ENCODE measurements around the gene DSTN.
A peak's percentile ranks its signal among the peaks of the same experiment; 100 is the strongest.

DSTN gene

DNA sequence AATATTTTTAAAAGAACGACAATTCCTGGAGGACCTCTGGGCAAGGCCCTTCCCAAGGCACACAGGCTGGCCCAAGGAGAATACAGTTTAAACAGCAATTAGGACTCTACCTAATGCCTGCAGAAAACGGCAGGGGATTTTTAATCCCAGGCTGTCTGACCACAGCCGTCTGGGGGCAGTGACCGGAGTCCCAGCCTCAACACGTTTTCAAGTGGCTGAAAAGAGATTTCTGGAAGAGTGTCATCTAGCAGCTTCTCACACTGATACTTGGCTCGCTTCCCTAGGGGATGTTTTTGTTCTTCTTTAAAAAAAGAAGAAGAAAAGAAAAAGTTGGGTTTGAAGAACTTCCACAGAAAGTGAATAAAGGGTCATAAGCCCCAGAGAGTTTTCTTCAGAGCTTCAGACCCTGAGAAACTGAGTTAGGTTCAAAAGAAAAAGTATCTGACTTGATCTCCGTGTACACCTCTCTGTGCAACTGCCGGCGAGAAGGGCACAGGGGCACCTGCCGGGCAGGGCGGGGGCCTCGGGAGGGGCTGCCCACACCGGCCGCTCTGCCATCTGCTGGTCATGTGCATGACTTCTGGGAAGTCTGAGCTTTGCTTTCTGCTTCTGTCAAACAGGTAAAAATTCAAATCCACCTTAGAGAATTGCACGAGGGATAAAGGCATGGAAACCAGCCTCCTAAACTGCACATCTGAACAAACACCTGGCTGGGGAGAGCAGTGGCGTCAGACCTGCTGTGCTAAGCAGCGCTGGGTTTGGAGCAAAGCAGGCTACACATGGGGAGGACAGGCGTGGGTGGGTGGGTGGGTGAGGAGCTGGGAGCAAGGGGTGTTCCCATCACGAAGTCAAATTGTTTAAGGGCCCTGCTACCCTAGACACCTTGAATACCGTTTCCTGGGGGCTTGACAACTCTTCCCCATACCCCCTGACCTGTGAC is 79.2 kb downstream of the DSTN start:
- Histone ChIP-seq H3K27ac (ENCODE audit: low read depth, low read length) (no peak overlapping the region), H3K4me3 (ENCODE audit: low read depth in 1 of 2, low read length in 2 of 2) (no peak overlapping the region), H3K9me3 (ENCODE audit: control insufficient read depth in 1 of 2, low read length in 2 of 2) (no peaks in the 10 kb centered on the region), H3K36me3 (ENCODE audit: control insufficient read depth in 1 of 2, insufficient read depth in 2 of 2, low read length in 2 of 2) (peaks cover 19 to 25% of the 10 kb centered on the region in 2 donors), H3K27me3 (ENCODE audit: control insufficient read depth in 1 of 2, insufficient read depth in 2 of 2, low read length in 2 of 2) (no peaks in the 10 kb centered on the region), H3K9ac (ENCODE audit: low read depth in 1 of 2, low read length in 2 of 2) (no peak overlapping the region), H3K4me1 (ENCODE audit: control insufficient read depth in 1 of 2, insufficient read depth in 2 of 2, low read length in 2 of 2) (peaks cover 80 to 87% of the 10 kb centered on the region in 2 donors)

DNA sequence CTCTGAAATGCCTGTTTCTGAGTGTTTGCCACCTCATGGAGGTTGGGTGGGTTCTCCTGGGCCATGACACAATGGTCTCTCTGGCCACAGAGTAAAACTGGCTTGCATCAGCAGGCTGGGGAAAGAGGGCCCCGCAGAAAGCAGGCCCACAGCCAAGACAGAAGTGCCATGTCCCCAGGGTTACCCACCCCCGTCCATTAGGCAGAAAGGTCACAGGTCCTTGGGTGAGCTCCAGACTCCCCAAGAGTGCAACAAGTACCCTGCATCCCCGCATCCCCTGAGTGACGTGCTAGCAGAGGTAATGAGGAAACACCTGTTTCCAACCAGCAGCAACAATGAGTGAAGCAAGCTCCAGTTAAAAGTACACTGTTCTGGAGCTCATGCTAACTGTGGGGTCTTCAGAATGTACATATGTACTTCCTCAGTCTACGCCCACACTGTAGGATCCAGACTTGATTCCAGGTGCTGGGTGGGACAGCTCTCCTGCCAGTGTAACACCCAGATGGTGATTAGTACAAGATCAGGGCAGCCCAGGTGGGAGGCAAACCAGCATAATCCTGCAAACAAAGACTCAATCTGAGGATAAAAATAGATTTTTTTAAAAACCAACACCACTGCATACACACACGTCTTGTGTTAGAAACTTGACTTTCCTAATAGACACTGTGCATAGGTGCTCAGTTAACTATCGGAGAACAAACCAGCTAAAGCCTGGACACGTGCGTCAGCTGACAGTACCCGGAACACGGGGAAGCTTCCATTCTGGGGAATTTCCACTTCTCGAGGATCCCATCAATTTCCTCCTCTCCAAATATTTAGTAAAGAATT is 80.6 kb downstream of the DSTN start:
- H3K4me3 ChIP-seq (ENCODE audit: low read depth in 1 of 2, low read length in 2 of 2), result no peak overlapping the region
- peaks cover 65 to 72% of the 10 kb centered on the region in 2 donors for H3K4me1 ChIP-seq (ENCODE audit: control insufficient read depth in 1 of 2, insufficient read depth in 2 of 2, low read length in 2 of 2)
- H3K9me3 ChIP-seq (ENCODE audit: control insufficient read depth in 1 of 2, low read length in 2 of 2), result no peaks in the 10 kb centered on the region
- peaks cover 27 to 36% of the 10 kb centered on the region in 2 donors for H3K36me3 ChIP-seq (ENCODE audit: control insufficient read depth in 1 of 2, insufficient read depth in 2 of 2, low read length in 2 of 2)
- H3K9ac ChIP-seq (ENCODE audit: low read depth in 1 of 2, low read length in 2 of 2), result no peak overlapping the region
- no peak overlapping the region for H3K27ac ChIP-seq (ENCODE audit: low read depth, low read length)
- H3K27me3 ChIP-seq (ENCODE audit: control insufficient read depth in 1 of 2, insufficient read depth in 2 of 2, low read length in 2 of 2), result no peaks in the 10 kb centered on the region

DNA sequence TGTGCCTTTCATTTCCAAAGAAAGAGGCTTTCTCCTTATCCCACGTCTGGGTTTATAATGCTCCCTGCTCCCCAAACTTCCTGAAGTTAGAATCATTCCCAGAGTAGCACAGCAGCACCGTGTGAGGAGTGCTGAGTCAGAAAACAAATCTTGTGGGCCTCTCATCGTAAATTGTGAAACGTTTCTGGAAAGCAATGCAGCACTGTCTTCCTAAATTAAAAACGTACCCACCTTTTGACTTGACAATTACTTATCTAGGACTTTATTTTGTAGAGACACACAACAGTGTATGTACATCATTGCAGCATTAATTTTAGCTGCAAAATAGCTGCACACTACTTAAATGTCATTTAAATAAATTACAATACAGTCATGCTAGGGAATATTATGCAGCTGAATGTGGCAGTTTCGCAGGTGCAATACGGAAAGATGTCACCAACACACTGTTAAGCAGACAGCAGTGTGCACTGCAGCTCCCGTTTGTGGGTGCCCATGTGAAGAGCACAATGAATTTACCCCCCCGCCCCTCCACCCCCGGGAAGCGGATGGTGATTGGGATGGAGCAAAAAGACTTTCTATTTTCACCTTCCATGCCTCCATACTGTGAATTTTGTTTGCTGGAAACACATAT is 81.4 kb downstream of the DSTN start:
- Histone ChIP-seq H3K4me1 (ENCODE audit: control insufficient read depth in 1 of 2, insufficient read depth in 2 of 2, low read length in 2 of 2) (peaks cover 58 to 66% of the 10 kb centered on the region in 2 donors), H3K4me3 (ENCODE audit: low read depth in 1 of 2, low read length in 2 of 2) (no peak overlapping the region), H3K27me3 (ENCODE audit: control insufficient read depth in 1 of 2, insufficient read depth in 2 of 2, low read length in 2 of 2) (no peaks in the 10 kb centered on the region), H3K9me3 (ENCODE audit: control insufficient read depth in 1 of 2, low read length in 2 of 2) (no peaks in the 10 kb centered on the region), H3K36me3 (ENCODE audit: control insufficient read depth in 1 of 2, insufficient read depth in 2 of 2, low read length in 2 of 2) (peaks cover 27 to 42% of the 10 kb centered on the region in 2 donors), H3K9ac (ENCODE audit: low read depth in 1 of 2, low read length in 2 of 2) (no peak overlapping the region), H3K27ac (ENCODE audit: low read depth, low read length) (no peak overlapping the region)

GRCh38 chr20:17651760-17652388 is 82.0 kb downstream of the DSTN start:
- no peaks in the 10 kb centered on the region for H3K9me3 ChIP-seq (ENCODE audit: control insufficient read depth in 1 of 2, low read length in 2 of 2)
- no peaks in the 10 kb centered on the region for H3K27me3 ChIP-seq (ENCODE audit: control insufficient read depth in 1 of 2, insufficient read depth in 2 of 2, low read length in 2 of 2)
- H3K27ac ChIP-seq (ENCODE audit: low read depth, low read length), result no peak overlapping the region
- H3K4me1 ChIP-seq (ENCODE audit: control insufficient read depth in 1 of 2, insufficient read depth in 2 of 2, low read length in 2 of 2), result peaks cover 51 to 59% of the 10 kb centered on the region in 2 donors
- H3K36me3 ChIP-seq (ENCODE audit: control insufficient read depth in 1 of 2, insufficient read depth in 2 of 2, low read length in 2 of 2), result peaks cover 27 to 46% of the 10 kb centered on the region in 2 donors
- H3K9ac ChIP-seq (ENCODE audit: low read depth in 1 of 2, low read length in 2 of 2), result peak overlapping the region in 1 of 2 donors; percentile 10
- H3K4me3 ChIP-seq (ENCODE audit: low read depth in 1 of 2, low read length in 2 of 2), result no peak overlapping the region

DNA sequence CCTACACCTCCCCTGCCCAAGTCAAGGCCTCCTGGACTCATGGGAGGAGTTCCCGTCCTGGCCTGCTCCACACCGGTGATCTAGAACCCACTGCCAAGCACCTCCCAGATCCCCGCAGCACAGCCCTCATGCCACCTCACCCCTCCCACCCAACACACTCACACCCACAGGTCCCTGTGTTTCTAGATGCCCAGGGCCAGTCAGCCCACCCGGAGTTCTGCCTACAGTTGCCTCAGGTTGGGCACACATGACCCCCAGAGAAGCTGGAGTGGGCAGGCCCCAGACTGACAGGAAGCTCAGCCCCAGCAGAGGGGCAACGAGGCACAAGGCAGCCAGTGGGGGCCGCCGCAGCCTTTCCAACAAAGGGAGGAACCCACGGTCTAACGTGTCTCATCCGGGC is 82.5 kb downstream of the DSTN start:
- Histone ChIP-seq H3K4me3 (ENCODE audit: low read depth in 1 of 2, low read length in 2 of 2) (no peak overlapping the region), H3K9ac (ENCODE audit: low read depth in 1 of 2, low read length in 2 of 2) (peak overlapping the region in 1 of 2 donors; percentile 10), H3K27me3 (ENCODE audit: control insufficient read depth in 1 of 2, insufficient read depth in 2 of 2, low read length in 2 of 2) (no peaks in the 10 kb centered on the region), H3K9me3 (ENCODE audit: control insufficient read depth in 1 of 2, low read length in 2 of 2) (no peaks in the 10 kb centered on the region), H3K27ac (ENCODE audit: low read depth, low read length) (no peak overlapping the region), H3K4me1 (ENCODE audit: control insufficient read depth in 1 of 2, insufficient read depth in 2 of 2, low read length in 2 of 2) (peaks cover 46 to 54% of the 10 kb centered on the region in 2 donors), H3K36me3 (ENCODE audit: control insufficient read depth in 1 of 2, insufficient read depth in 2 of 2, low read length in 2 of 2) (peaks cover 27 to 52% of the 10 kb centered on the region in 2 donors)

DNA sequence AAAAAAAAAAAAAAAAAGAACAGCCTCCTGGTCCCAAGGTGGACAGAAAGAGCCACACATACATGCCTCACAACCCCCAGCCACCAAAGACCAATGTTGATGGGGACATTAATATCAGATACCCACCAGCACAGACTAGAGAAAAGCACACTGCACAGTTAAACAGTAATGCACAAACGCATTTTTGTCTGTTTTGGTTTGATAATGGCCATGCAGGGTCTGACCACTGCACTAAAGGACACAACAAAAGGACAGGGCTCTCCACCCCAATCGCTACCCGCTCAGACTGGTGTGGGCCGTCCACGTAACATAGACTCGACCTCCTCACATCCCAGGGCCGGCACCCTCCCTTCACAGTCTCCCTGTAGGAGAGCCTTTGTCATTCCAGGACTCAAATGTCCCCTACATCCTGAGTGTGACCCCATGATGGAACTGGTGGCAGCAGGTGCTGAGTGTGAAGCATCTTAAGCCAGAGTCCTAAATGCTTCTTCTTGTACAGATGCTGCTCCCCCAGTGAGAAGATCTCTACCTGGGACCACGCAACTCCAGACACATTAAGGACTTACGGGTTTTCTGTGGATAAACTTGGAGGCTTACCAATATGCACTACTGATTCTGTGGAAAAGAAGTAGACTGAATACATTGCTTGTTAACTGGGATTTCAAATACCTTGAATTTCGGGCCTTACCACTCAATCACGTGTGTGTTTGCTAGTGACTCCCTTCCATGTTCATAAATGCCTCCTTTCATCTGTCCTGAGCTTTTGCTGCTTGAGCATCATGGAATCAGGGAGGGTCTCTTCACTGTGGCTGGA is 84.2 kb downstream of the DSTN start:
- H3K27me3 ChIP-seq (ENCODE audit: control insufficient read depth in 1 of 2, insufficient read depth in 2 of 2, low read length in 2 of 2), result no peaks in the 10 kb centered on the region
- no peak overlapping the region for H3K4me3 ChIP-seq (ENCODE audit: low read depth in 1 of 2, low read length in 2 of 2)
- no peaks in the 10 kb centered on the region for H3K9me3 ChIP-seq (ENCODE audit: control insufficient read depth in 1 of 2, low read length in 2 of 2)
- H3K27ac ChIP-seq (ENCODE audit: low read depth, low read length), result no peak overlapping the region
- peaks cover 30 to 38% of the 10 kb centered on the region in 2 donors for H3K4me1 ChIP-seq (ENCODE audit: control insufficient read depth in 1 of 2, insufficient read depth in 2 of 2, low read length in 2 of 2)
- peaks cover 41 to 66% of the 10 kb centered on the region in 2 donors for H3K36me3 ChIP-seq (ENCODE audit: control insufficient read depth in 1 of 2, insufficient read depth in 2 of 2, low read length in 2 of 2)
- no peak overlapping the region for H3K9ac ChIP-seq (ENCODE audit: low read depth in 1 of 2, low read length in 2 of 2)

DNA sequence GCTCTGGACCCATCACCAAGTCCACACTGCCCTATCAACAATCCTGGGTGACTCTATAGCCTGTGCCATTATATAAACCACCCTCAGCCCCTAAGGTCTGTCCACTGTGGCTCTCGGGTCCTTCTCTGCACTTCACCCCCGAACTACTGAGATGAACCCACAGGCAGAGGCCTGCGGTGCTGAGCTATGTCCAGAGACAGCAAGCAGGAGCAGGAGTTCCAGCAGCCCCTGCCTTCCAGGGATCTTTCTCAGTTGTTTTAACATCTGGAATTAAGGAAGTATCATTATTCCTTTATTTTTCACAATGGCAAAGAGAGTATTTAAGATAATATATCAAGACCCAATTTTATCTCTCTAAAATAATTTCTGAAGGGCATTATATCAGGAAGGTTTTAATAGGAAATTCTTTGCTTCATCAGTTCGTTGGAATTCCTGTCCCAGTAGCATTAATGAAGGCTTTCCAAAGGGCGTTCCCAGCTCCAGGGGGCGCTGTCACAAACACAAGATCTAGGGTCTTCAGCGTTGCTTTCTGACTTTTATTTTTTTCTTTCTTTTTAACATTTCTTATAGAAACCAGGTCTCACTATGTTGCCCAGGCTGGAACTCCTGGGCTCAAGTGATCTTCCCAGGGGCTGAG is 84.9 kb downstream of the DSTN start:
- Histone ChIP-seq H3K9ac (ENCODE audit: low read depth in 1 of 2, low read length in 2 of 2) (no peak overlapping the region), H3K9me3 (ENCODE audit: control insufficient read depth in 1 of 2, low read length in 2 of 2) (no peaks in the 10 kb centered on the region), H3K27me3 (ENCODE audit: control insufficient read depth in 1 of 2, insufficient read depth in 2 of 2, low read length in 2 of 2) (no peaks in the 10 kb centered on the region), H3K4me1 (ENCODE audit: control insufficient read depth in 1 of 2, insufficient read depth in 2 of 2, low read length in 2 of 2) (peaks cover 23 to 30% of the 10 kb centered on the region in 2 donors), H3K36me3 (ENCODE audit: control insufficient read depth in 1 of 2, insufficient read depth in 2 of 2, low read length in 2 of 2) (peaks cover 44 to 70% of the 10 kb centered on the region in 2 donors), H3K27ac (ENCODE audit: low read depth, low read length) (no peak overlapping the region), H3K4me3 (ENCODE audit: low read depth in 1 of 2, low read length in 2 of 2) (no peak overlapping the region)

DNA sequence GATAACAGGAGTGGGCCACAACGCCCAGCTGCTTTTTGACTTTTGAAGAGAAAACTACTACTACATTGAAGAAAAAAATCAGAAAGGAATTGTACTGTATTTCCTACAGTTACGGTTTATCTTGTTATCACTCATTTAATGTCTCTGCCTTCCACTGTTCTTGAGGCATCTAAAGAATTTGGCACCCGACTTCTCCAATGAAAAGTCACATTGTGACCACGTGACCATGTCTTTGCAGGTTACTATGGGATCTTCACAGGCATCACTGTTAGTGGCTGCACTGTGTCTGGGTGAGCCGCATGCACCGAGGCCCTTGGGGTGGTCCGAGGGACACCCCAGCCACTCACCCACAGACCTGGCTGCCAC is 85.4 kb downstream of the DSTN start:
- H3K9ac ChIP-seq (ENCODE audit: low read depth in 1 of 2, low read length in 2 of 2), result no peak overlapping the region
- peaks cover 44 to 73% of the 10 kb centered on the region in 2 donors for H3K36me3 ChIP-seq (ENCODE audit: control insufficient read depth in 1 of 2, insufficient read depth in 2 of 2, low read length in 2 of 2)
- no peak overlapping the region for H3K27ac ChIP-seq (ENCODE audit: low read depth, low read length)
- H3K9me3 ChIP-seq (ENCODE audit: control insufficient read depth in 1 of 2, low read length in 2 of 2), result no peaks in the 10 kb centered on the region
- H3K4me3 ChIP-seq (ENCODE audit: low read depth in 1 of 2, low read length in 2 of 2), result no peak overlapping the region
- H3K4me1 ChIP-seq (ENCODE audit: control insufficient read depth in 1 of 2, insufficient read depth in 2 of 2, low read length in 2 of 2), result peaks cover 20 to 25% of the 10 kb centered on the region in 2 donors
- no peaks in the 10 kb centered on the region for H3K27me3 ChIP-seq (ENCODE audit: control insufficient read depth in 1 of 2, insufficient read depth in 2 of 2, low read length in 2 of 2)

Measured in duodenal mucosa (tissue), 2 donors.